H1 (cell line): ENCODE measurements around the gene CPLANE2. TPM values are rescaled to one million over a fixed set of nuclear protein-coding genes. Genes with fewer than 3 reads are reported as not detected.

Experiments
- CTCF ChIA-PET: fragments of 300-600 bp; sonication (Branson Sonifier 250); formaldehyde crosslinking; loops from one replicate; lab custom pipeline; 2021; ENCODE audit not compliant: partially characterized antibody; lab: Charles Lee
- POLR2A ChIA-PET: fragments of 300-600 bp; sonication (Branson Sonifier 250); formaldehyde crosslinking; loops from one replicate; lab custom pipeline; 2021; ENCODE audit warnings: inconsistent platforms; ENCODE audit not compliant: partially characterized antibody; lab: Charles Lee
- DNase-seq, 2 experiments: peaks; one replicate each; pipeline versions ENCODE4 v3.0.0 to v3.0.0-alpha.2; 2010 to 2022; ENCODE audit warnings: low spot score in 2 of 2, low read depth in 1 of 2, mixed read lengths in 1 of 2
- FAIRE-seq: peaks from 2 replicates; lab custom pipeline; 2011; peaks lifted over from hg19 to GRCh38; lab: Jason Lieb, UNC
- H2AFZ ChIP-seq: 2 replicates; pipeline ENCODE4 v1.8.1; 2012; ENCODE audit warnings: low read length, inconsistent platforms
- H2AK5ac ChIP-seq: 2 replicates; pipeline ENCODE4 v1.6.1; 2013; ENCODE audit warnings: low read depth, low read length
- H2BK120ac ChIP-seq: replicated peaks from 2 replicates; pipeline ENCODE3; 2013; ENCODE audit warnings: low read depth, low read length, inconsistent platforms
- H2BK12ac ChIP-seq: 2 replicates; pipeline ENCODE4 v1.6.1; 2013; ENCODE audit warnings: low read depth, low read length
- H2BK15ac ChIP-seq: 2 replicates; pipeline ENCODE4 v1.6.1; 2013; ENCODE audit warnings: low read length
- H2BK20ac ChIP-seq: 2 replicates; pipeline ENCODE4 v1.6.1; 2013; ENCODE audit warnings: low read length
- H2BK5ac ChIP-seq: 2 replicates; pipeline ENCODE4 v1.6.1; 2013; ENCODE audit warnings: low read depth, low read length
- H3K14ac ChIP-seq: 2 replicates; pipeline ENCODE4 v1.6.1; 2013; ENCODE audit warnings: inconsistent platforms; ENCODE audit not compliant: insufficient read length
- H3K18ac ChIP-seq: 2 replicates; pipeline ENCODE4 v1.6.1; 2013; ENCODE audit warnings: low read length; ENCODE audit errors: extremely low read depth
- H3K23ac ChIP-seq: 2 replicates; pipeline ENCODE4 v1.6.1; 2013; ENCODE audit warnings: inconsistent platforms; ENCODE audit not compliant: insufficient read length
- H3K23me2 ChIP-seq: 2 replicates; pipeline ENCODE4 v1.6.1; 2013; ENCODE audit warnings: low read depth, low read length
- H3K27ac ChIP-seq: 2 replicates; pipeline ENCODE4 v1.6.1; 2011; ENCODE audit warnings: low read depth, low read length, inconsistent platforms
- H3K27me3 ChIP-seq, 4 experiments: replicated peaks in 1 of 4; 1 replicate in 1 of 4; 2 replicates in 3 of 4; pipeline versions ENCODE4 v1.6.1 to v1.8.1; 2011 to 2013; ENCODE audit warnings: low read length in 3 of 4, mild to moderate bottlenecking in 3 of 4, inconsistent platforms in 2 of 4, mixed read lengths in 2 of 4, moderate library complexity in 1 of 4; ENCODE audit not compliant: control insufficient read depth in 3 of 4, insufficient read depth in 3 of 4; ENCODE audit errors: extremely low read depth in 1 of 4
- H3K36me3 ChIP-seq, 4 experiments: 2 replicates each; pipeline versions ENCODE4 v1.6.1 to v1.8.1; 2011 to 2013; ENCODE audit warnings: mild to moderate bottlenecking in 4 of 4, low read length in 3 of 4, moderate library complexity in 2 of 4, control low read depth in 1 of 4, inconsistent platforms in 1 of 4; ENCODE audit not compliant: insufficient read depth in 4 of 4, control insufficient read depth in 2 of 4
- H3K4ac ChIP-seq: replicated peaks from 2 replicates; pipeline ENCODE3; 2013; ENCODE audit warnings: low read length, low read depth, mixed read lengths, inconsistent platforms; ENCODE audit not compliant: insufficient read length
- H3K4me1 ChIP-seq, 4 experiments: replicated peaks in 1 of 4; 1 replicate in 1 of 4; 2 replicates in 3 of 4; pipeline versions ENCODE4 v1.6.1 to v1.8.1; 2011 to 2013; ENCODE audit warnings: low read length in 3 of 4, inconsistent platforms in 2 of 4, mixed read lengths in 1 of 4; ENCODE audit not compliant: insufficient read depth in 4 of 4, control insufficient read depth in 3 of 4
- H3K4me2 ChIP-seq, 2 experiments: 2 replicates each; pipeline versions ENCODE4 v1.6.1 to v1.8.1; 2011 to 2013; ENCODE audit warnings: low read depth in 2 of 2, low read length in 2 of 2, control low read depth in 1 of 2, inconsistent platforms in 1 of 2, mild to moderate bottlenecking in 1 of 2; ENCODE audit not compliant: insufficient read depth in 1 of 2
- H3K4me3 ChIP-seq, 4 experiments: fragments of 200-600, 300-600 bp in 1 of 4; sonication (generic), shearing (Covaris generic), sonication (Bioruptor Twin) in 1 of 4; 2 replicates each; pipeline versions ENCODE4 v1.5.1 to v1.8.1; 2011 to 2016; ENCODE audit warnings: low read length in 4 of 4, low read depth in 3 of 4, control low read depth in 2 of 4, inconsistent platforms in 2 of 4, mild to moderate bottlenecking in 2 of 4, mixed read lengths in 1 of 4, moderate library complexity in 1 of 4; ENCODE audit not compliant: insufficient read depth in 2 of 4; ENCODE audit errors: extremely low read depth in 1 of 4
- H3K56ac ChIP-seq: replicated peaks from 2 replicates; pipeline ENCODE3; 2013; ENCODE audit warnings: low read depth, mild to moderate bottlenecking, mixed read lengths, low read length, inconsistent platforms; ENCODE audit not compliant: insufficient read length
- H3K79me1 ChIP-seq: 2 replicates; pipeline ENCODE4 v1.6.1; 2013; ENCODE audit warnings: low read depth, low read length, control low read depth
- H3K79me2 ChIP-seq, 2 experiments: 2 replicates each; pipeline versions ENCODE4 v1.6.1 to v1.8.1; 2012 to 2013; ENCODE audit warnings: low read length in 2 of 2, mild to moderate bottlenecking in 2 of 2, inconsistent platforms in 1 of 2; ENCODE audit not compliant: insufficient read depth in 2 of 2, control insufficient read depth in 1 of 2
- H3K9ac ChIP-seq, 4 experiments: replicated peaks in 1 of 4; 1 replicate in 1 of 4; 2 replicates in 3 of 4; pipeline versions ENCODE4 v1.6.1 to v1.8.1; 2011 to 2013; ENCODE audit warnings: low read depth in 3 of 4, low read length in 3 of 4, control low read depth in 2 of 4, mild to moderate bottlenecking in 2 of 4, moderate library complexity in 2 of 4, inconsistent platforms in 1 of 4; ENCODE audit errors: extremely low read depth in 1 of 4
- H3K9me3 ChIP-seq, 2 experiments: 2 replicates each; pipeline versions ENCODE4 v1.6.1 to v1.8.1; 2012 to 2013; ENCODE audit warnings: mild to moderate bottlenecking in 2 of 2, moderate library complexity in 2 of 2, control low read depth in 1 of 2, inconsistent platforms in 1 of 2, low read depth in 1 of 2, low read length in 1 of 2, mixed read lengths in 1 of 2; ENCODE audit not compliant: insufficient read depth in 2 of 2
- H4K20me1 ChIP-seq, 2 experiments: replicated peaks in 1 of 2; 2 replicates each; pipeline versions ENCODE3 to v1.8.1; 2011 to 2013; ENCODE audit warnings: inconsistent platforms in 2 of 2, low read length in 2 of 2, mild to moderate bottlenecking in 1 of 2; ENCODE audit not compliant: insufficient read depth in 2 of 2, control insufficient read depth in 1 of 2
- H4K5ac ChIP-seq: 2 replicates; pipeline ENCODE4 v1.6.1; 2013; ENCODE audit warnings: low read length, low read depth, mixed read lengths, inconsistent platforms; ENCODE audit not compliant: insufficient read length
- H4K8ac ChIP-seq: 2 replicates; pipeline ENCODE4 v1.8.0; 2013; ENCODE audit warnings: mild to moderate bottlenecking, moderate library complexity, low read length, inconsistent platforms; ENCODE audit not compliant: insufficient read depth; ENCODE audit errors: extremely low read depth
- H4K91ac ChIP-seq: replicated peaks from 2 replicates; pipeline ENCODE3; 2013; ENCODE audit warnings: low read length, mixed read lengths, inconsistent platforms; ENCODE audit not compliant: insufficient read length
- CEBPB ChIP-seq: IDR thresholded peaks from 2 replicates; pipeline ENCODE4 v1.6.1; 2012; ENCODE audit warnings: low read depth, low read length
- CTBP2 ChIP-seq: IDR thresholded peaks from 2 replicates; pipeline ENCODE4 v1.7.0; 2011; ENCODE audit warnings: borderline replicate concordance, mild to moderate bottlenecking, moderate library complexity, mixed read lengths, low read length; ENCODE audit not compliant: insufficient read depth, insufficient read length
- EGR1 ChIP-seq: IDR thresholded peaks from 2 replicates; pipeline ENCODE4 v1.6.1; 2011; ENCODE audit warnings: low read depth, low read length, borderline replicate concordance
- EZH2 ChIP-seq: fragments of 200-600 bp; sonication (generic); IDR thresholded peaks from 2 replicates; pipeline ENCODE4 v1.7.1; 2012; ENCODE audit warnings: low read depth, mild to moderate bottlenecking, moderate library complexity, low read length, inconsistent platforms; ENCODE audit not compliant: severe bottlenecking
- NANOG ChIP-seq: IDR thresholded peaks from 2 replicates; pipeline ENCODE4 v1.6.1; 2011; ENCODE audit warnings: low read length, low read depth, mild to moderate bottlenecking, inconsistent platforms; ENCODE audit not compliant: insufficient read depth, poor library complexity, severe bottlenecking
- SRF ChIP-seq: IDR thresholded peaks from 2 replicates; pipeline ENCODE4 v1.6.1; 2011; ENCODE audit warnings: mild to moderate bottlenecking, low read depth, low read length, moderate library complexity
- SUZ12 ChIP-seq: fragments of 200-600 bp; sonication (generic); IDR thresholded peaks from 2 replicates; pipeline ENCODE4 v1.6.1; 2012; ENCODE audit warnings: mild to moderate bottlenecking, inconsistent platforms, low read length, moderate library complexity, mixed read lengths
- WGBS, 2 experiments: shearing (Covaris generic) in 1 of 2; methylation state at CpG; one replicate each; pipeline versions ENCODE4 v1.1.6 to v1.1.7; 2013 to 2015; ENCODE audit warnings: low lambda C conversion rate in 2 of 2, mixed read lengths in 2 of 2, inconsistent platforms in 1 of 2, low coverage in 1 of 2, missing lambda C conversion rate in 1 of 2; ENCODE audit not compliant: insufficient replicate concordance in 2 of 2, insufficient coverage in 1 of 2, insufficient read length in 1 of 2; ENCODE audit errors: extremely low coverage in 1 of 2, missing lambda C conversion rate in 1 of 2; 5-methylcytosine and 5-hydroxymethylcytosine counted together
- polyA plus RNA-seq, 7 experiments: library from polyadenylated mRNA; depleted of rRNA in 3 of 7; stranded (reverse) in 5 of 7; unstranded in 2 of 7; fragments of >200 nt in 5 of 7; fragments of 200-250 nt in 2 of 7; gene quantifications; 1 replicate in 5 of 7; 2 replicates in 1 of 7; 4 replicates in 1 of 7; pipeline versions ENCODE4 v1.2.1 to v1.2.3, GENCODE V29; 2011 to 2013; ENCODE audit warnings: missing spikeins in 2 of 7, mixed read lengths in 2 of 7
- total RNA-seq: library from RNA; stranded (reverse); fragmentation: NEBNext Ultra II Directional; extraction: Animal tissue kit (Norgen Biotek cat#: 25700); gene quantifications from 2 replicates; pipeline ENCODE4 v1.2.1, GENCODE V29; 2021

Gene CPLANE2
- total and polyA plus RNA-seq, 2 of the 8 experiments (the other 6 are each of a cell fraction or from before 2014, with no cell fraction given) = 2.3 to 2.5 TPM

DNA sequence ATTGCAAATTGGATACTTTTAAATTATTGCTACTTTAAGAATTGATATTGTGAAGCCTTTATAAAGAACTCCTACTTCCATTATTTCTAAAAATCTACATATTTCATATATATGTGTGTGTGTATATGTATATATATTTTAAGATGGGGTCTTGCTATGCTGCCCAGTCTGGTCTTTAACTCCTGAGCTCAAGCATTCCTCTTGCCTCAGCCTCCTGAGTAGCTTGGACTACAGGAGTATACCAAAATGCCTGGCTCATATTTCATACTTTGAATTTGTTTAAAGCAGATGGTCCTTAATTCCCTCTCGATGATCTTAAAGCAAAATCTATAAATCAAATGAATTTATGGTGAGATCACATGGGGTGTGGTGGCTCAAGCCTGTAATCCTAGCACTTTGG, 25.1 kb upstream of the CPLANE2 start:
- no peak overlapping the region for H2BK5ac ChIP-seq
- CTCF ChIA-PET = interaction anchor here (1.0 to 3.5 kb wide), 2 partner anchors 17 to 183 kb away, joined by 3 to 14 read pairs; no protein-coding TSS in a partner anchor
- H3K4me2 ChIP-seq = no peak overlapping the region
- no peak overlapping the region for H3K18ac ChIP-seq
- H2BK20ac ChIP-seq = no peak overlapping the region
- H2BK15ac ChIP-seq = no peak overlapping the region
- peaks cover 0 to 3% of the 10 kb centered on the region in 2 experiments; a peak in 1 of 4 replicates for H3K79me2 ChIP-seq
- H3K56ac ChIP-seq = no peak overlapping the region
- H3K4me1 ChIP-seq = no peaks in the 10 kb centered on the region; a peak in 1 of 7 replicates
- H3K4me3 ChIP-seq = no peak overlapping the region
- H2AK5ac ChIP-seq = no peak overlapping the region
- no peaks in the 10 kb centered on the region for H4K20me1 ChIP-seq
- no peak overlapping the region for H4K5ac ChIP-seq
- POLR2A ChIA-PET = no interaction called here
- H3K27me3 ChIP-seq = no peaks in the 10 kb centered on the region
- H3K36me3 ChIP-seq = no peaks in the 10 kb centered on the region
- H4K91ac ChIP-seq = no peak overlapping the region
- no peak overlapping the region for H3K23ac ChIP-seq
- no peak for DNase-seq
- no peaks in the 10 kb centered on the region; the same call in 1 of the 2 replicates for H3K79me1 ChIP-seq
- H3K4ac ChIP-seq = no peak overlapping the region
- no peak overlapping the region for H2BK12ac ChIP-seq
- H2BK120ac ChIP-seq = no peak overlapping the region
- H2AFZ ChIP-seq = no peak overlapping the region
- WGBS, 2 experiments = 100% methylated on average over 1 of the region's 1 CpG; no CpG with 5 or more reads in 1 of the 2 experiments
- H3K9me3 ChIP-seq = no peaks in the 10 kb centered on the region
- H3K14ac ChIP-seq = no peak overlapping the region
- H3K23me2 ChIP-seq = no peaks in the 10 kb centered on the region
- no peak for FAIRE-seq
- H3K27ac ChIP-seq = no peak overlapping the region
- no peak overlapping the region for H3K9ac ChIP-seq
- H4K8ac ChIP-seq = no peak overlapping the region
- TF ChIP-seq EZH2 (no peak), NANOG (no peak), CEBPB (no peak), CTBP2 (no peak), EGR1 (no peak), SRF (no peak), SUZ12 (no peak)
